ENCODE results near the gene CENPF. TPM values are rescaled to one million over a fixed set of nuclear protein-coding genes. Genes with fewer than 3 reads are reported as not detected.
"Not testable (repeated sequence)": the region's sequence is repeated elsewhere in the genome, so short reads cannot be mapped to it uniquely, and the experiment has no call there.

The CENPF gene
- total RNA-seq, 4 donors from 2014 or later, result 2.5 to 7.0 (median 3.0) TPM

DNA sequence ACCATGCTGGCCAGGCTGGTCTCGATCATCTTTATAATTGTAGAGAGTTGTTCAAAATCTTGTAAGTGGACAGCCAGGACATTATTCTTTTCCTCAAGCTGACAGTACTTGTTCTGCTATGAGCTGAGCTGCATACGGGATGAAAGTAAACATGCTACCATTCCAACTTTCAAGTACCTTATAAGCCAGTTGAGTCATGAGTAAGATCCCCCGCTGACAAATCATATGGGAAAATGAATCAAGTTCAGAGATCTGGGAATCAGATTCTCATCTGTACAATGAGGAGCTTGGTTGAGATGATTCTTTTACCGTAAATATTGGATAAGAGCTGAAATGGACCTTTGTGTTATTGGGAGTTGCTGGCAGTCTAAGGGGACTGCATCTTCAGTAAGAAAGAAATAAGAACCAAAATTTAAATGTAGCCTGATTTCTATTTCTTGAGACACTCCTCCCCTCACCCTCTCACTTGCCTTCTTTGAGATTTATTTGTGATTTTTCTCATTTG lies 62.7 kb downstream of the CENPF start:
- intact Hi-C loops (cut with DNase I; ENCODE audit: low total_unique reads), result no loop called here
- 94 to 97% methylated on average over 4 of the region's 4 CpGs for WGBS, 2 donors
- no peak for DNase-seq (ENCODE audit: low spot score in 2 of 2)

DNA sequence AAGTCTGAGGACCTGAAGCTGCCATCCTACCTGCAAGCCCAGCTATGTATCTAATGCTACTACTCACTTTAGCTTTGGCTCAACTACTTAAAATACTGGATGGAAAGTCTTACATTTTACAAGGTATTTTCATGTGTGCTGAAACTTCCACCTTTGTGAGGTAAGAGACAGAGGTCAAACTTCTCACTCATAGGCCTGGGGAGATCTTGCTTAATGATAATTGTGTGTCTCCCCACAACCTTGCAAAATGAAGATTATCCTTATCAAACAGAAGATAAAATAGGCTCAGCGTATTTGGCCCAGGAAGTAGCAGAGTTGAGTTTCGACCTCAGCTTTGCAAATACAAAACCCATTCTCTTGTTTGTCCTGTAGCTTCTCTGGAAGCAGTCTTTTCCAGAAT lies 63.7 kb downstream of the CENPF start:
- TF ChIP-seq, protein P1, sequence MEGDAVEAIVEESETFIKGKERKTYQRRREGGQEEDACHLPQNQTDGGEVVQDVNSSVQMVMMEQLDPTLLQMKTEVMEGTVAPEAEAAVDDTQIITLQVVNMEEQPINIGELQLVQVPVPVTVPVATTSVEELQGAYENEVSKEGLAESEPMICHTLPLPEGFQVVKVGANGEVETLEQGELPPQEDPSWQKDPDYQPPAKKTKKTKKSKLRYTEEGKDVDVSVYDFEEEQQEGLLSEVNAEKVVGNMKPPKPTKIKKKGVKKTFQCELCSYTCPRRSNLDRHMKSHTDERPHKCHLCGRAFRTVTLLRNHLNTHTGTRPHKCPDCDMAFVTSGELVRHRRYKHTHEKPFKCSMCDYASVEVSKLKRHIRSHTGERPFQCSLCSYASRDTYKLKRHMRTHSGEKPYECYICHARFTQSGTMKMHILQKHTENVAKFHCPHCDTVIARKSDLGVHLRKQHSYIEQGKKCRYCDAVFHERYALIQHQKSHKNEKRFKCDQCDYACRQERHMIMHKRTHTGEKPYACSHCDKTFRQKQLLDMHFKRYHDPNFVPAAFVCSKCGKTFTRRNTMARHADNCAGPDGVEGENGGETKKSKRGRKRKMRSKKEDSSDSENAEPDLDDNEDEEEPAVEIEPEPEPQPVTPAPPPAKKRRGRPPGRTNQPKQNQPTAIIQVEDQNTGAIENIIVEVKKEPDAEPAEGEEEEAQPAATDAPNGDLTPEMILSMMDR (IDR thresholded peaks at IDR 0.05), result no peak
- no peak for TF ChIP-seq POLR2A (IDR thresholded peaks at IDR 0.05)
- H3K4me3 ChIP-seq (ENCODE audit: low read depth, poor library complexity, severe bottlenecking), result no peak overlapping the region
- WGBS, 2 donors, result 91 to 94% methylated on average over 2 of the region's 2 CpGs
- DNase-seq (ENCODE audit: low spot score in 2 of 2), result no peak
- intact Hi-C loops (cut with DNase I; ENCODE audit: low total_unique reads), result no loop called here

More for the DNA sequence above, 62.7 kb downstream of the CENPF start:
- no peak overlapping the region for H3K4me3 ChIP-seq (ENCODE audit: low read depth, poor library complexity, severe bottlenecking)
- TF ChIP-seq, protein P1 (IDR thresholded peaks at IDR 0.05), result no peak
- no peak for TF ChIP-seq POLR2A (IDR thresholded peaks at IDR 0.05)

DNA sequence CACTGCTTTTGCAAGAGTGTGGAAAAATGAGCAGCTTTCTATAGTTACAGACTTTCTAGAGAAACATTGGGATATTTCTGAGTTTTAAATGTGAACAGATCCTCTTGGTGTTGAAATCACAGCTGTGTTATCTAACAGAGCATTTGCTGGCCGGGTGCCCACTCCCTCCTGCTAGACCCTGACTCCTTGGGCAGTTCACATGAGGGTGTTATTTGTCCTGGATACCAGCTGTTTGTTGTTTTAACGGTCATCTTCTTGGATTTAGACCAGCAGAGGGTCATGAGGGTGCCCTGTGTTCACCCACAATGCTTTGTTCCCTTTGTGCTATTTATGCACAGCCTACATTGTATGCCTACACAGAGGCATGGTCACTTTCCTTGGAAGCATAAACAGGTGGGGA lies 67.1 kb downstream of the CENPF start:
- DNase-seq (ENCODE audit: low spot score in 2 of 2), result no peak
- no peak for TF ChIP-seq POLR2A (IDR thresholded peaks at IDR 0.05)
- TF ChIP-seq, protein P1 (IDR thresholded peaks at IDR 0.05), result no peak
- H3K4me3 ChIP-seq (ENCODE audit: low read depth, poor library complexity, severe bottlenecking), result no peak overlapping the region
- WGBS, 2 donors, result 59 to 64% methylated on average over 2 of the region's 2 CpGs
- intact Hi-C loops (cut with DNase I; ENCODE audit: low total_unique reads), result no loop called here

DNA sequence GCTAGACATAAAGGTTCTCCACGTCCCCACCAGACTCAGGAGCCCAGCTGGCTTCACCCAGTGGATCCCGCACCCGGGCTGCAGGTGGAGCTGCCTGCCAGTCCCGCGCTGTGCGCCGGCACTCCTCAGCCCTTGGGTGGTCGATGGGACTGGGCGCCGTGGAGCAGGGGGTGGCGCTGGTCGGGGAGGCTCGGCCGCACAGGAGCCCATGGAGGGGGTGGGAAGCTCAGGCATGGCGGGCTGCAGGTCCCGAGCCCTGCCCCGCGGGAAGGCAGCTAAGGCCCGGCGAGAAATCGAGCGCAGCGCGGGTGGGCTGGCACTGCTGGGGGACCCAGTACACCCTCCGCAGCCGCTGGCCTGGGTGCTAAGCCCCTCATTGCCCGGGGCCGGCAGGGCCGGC lies 70.0 kb downstream of the CENPF start:
- DNase-seq (ENCODE audit: low spot score in 2 of 2); intact Hi-C loops (cut with DNase I; ENCODE audit: low total_unique reads); H3K4me3 ChIP-seq (ENCODE audit: low read depth, poor library complexity, severe bottlenecking): not testable (repeated sequence)
- WGBS, 2 donors, result 80 to 97% methylated on average over 1 to 28 of the region's 29 CpGs

DNA sequence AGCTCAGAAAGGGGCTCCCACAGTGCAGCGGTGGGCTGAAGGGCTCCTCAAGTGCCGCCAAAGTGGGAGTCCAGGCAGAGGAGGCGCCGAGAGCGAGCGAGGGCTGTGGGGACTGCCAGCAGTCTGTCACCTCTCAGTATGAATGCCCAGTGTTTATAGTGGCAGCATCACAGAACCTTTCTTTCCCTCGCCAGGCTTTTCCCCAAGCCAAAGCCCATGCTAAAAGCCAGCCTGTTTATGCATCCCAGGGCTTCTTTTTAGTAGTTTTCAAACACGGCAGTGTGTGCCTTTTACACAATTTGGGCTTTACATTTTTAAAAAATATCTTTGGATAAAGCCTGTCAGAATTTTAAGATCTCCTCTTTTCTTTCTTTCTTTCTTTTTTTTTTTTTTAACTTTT lies 70.6 kb downstream of the CENPF start:
- no peak for TF ChIP-seq POLR2A (IDR thresholded peaks at IDR 0.05)
- TF ChIP-seq, protein P1 (IDR thresholded peaks at IDR 0.05), result no peak
- no peak overlapping the region for H3K4me3 ChIP-seq (ENCODE audit: low read depth, poor library complexity, severe bottlenecking)
- intact Hi-C loops (cut with DNase I; ENCODE audit: low total_unique reads), result no loop called here
- WGBS, 2 donors, result 69 to 100% methylated on average over 8 of the region's 8 CpGs
- no peak for DNase-seq (ENCODE audit: low spot score in 2 of 2)

DNA sequence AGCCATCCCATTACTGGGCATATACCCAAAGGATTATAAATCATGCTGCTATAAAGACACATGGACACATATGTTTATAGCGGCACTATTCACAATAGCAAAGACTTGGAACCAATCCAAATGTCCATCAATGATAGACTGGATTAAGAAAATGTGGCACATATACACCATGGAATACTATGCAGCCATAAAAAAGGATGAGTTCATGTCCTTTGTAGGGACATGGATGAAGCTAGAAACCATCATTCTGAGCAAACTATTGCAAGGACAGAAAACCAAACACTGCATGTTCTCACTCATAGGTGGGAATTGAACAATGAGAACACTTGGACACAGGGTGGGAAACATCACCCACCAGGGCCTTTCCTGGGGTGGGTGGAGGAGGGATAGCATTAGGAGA lies 72.5 kb downstream of the CENPF start:
- DNase-seq (ENCODE audit: low spot score in 2 of 2); H3K4me3 ChIP-seq (ENCODE audit: low read depth, poor library complexity, severe bottlenecking); intact Hi-C loops (cut with DNase I; ENCODE audit: low total_unique reads): not testable (repeated sequence)
- WGBS, 2 donors, result 80 to 90% methylated on average over 1 of the region's 1 CpG

DNA sequence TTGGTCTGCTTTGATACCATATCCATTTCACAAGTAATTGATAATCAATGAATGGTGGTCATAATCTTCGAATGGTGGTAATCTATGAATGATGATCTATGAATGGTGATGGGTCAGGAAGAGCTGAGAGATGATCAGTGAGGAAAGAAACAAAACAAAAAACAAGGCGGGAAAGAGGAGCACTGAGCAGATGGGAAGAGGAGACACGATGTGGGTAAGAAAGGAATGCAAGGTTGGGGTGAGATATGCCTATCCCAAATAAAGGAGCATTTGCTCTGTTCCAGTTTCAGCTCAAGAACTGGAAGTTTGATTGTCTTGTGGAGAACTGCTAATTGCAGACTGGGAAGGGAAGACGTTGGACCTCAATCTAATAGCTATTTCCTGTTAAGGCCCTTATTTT lies 73.8 kb downstream of the CENPF start:
- no peak for TF ChIP-seq POLR2A (IDR thresholded peaks at IDR 0.05)
- TF ChIP-seq, protein P1 (IDR thresholded peaks at IDR 0.05), result no peak
- no peak for DNase-seq (ENCODE audit: low spot score in 2 of 2)
- intact Hi-C loops (cut with DNase I; ENCODE audit: low total_unique reads), result no loop called here
- WGBS, 2 donors, result 79% methylated on average over 4 of the region's 4 CpGs
- no peak overlapping the region for H3K4me3 ChIP-seq (ENCODE audit: low read depth, poor library complexity, severe bottlenecking)
